Ectodermal cell (in vitro differentiated cells): ENCODE results near the gene PRPSAP1.

ENCODE experiments used
- H3K27ac ChIP-seq: 2 replicates; pipeline ENCODE4 v1.7.0; 2013; ENCODE audit warnings: mild to moderate bottlenecking, low read depth, low read length; ENCODE audit not compliant: insufficient read depth, poor library complexity, severe bottlenecking
- H3K27me3 ChIP-seq: 2 replicates; pipeline ENCODE4 v1.7.0; 2013; ENCODE audit warnings: mild to moderate bottlenecking, low read length; ENCODE audit not compliant: insufficient read depth, control insufficient read depth, poor library complexity, severe bottlenecking
- H3K36me3 ChIP-seq: one replicate; pipeline ENCODE4 v1.7.0; 2013; ENCODE audit warnings: low read length; ENCODE audit not compliant: control insufficient read depth, insufficient read depth
- H3K4me1 ChIP-seq: one replicate; pipeline ENCODE4 v1.7.0; 2013; ENCODE audit warnings: low read length; ENCODE audit not compliant: control insufficient read depth, insufficient read depth
- H3K4me3 ChIP-seq: 2 replicates; pipeline ENCODE4 v1.7.0; 2013; ENCODE audit warnings: low read depth, low read length, control low read depth; ENCODE audit not compliant: insufficient read depth
- H3K9me3 ChIP-seq: 2 replicates; pipeline ENCODE4 v1.7.0; 2013; ENCODE audit warnings: mild to moderate bottlenecking, low read length, moderate library complexity; ENCODE audit not compliant: control insufficient read depth
- WGBS, 2 experiments: methylation state at CpG; one replicate each; pipeline ENCODE4 v1.1.7; 2013; ENCODE audit warnings: missing lambda C conversion rate in 2 of 2; 5-methylcytosine and 5-hydroxymethylcytosine counted together

The PRPSAP1 gene

GRCh38 chr17:76263896-76264295, 89.8 kb downstream of the PRPSAP1 start:
- WGBS, 2 experiments, result 90 to 96% methylated on average over 5 of the region's 5 CpGs
- Histone ChIP-seq H3K4me1 (peaks cover 26% of the 10 kb centered on the region), H3K27me3 (no peaks in the 10 kb centered on the region), H3K4me3 (no peak overlapping the region), H3K27ac (no peak overlapping the region), H3K9me3 (no peaks in the 10 kb centered on the region), H3K36me3 (no peaks in the 10 kb centered on the region)

- H3K4me3 ChIP-seq, result no peak overlapping the region
- WGBS, 2 experiments, result 80 to 85% methylated on average over 9 of the region's 9 CpGs
- no peaks in the 10 kb centered on the region for H3K36me3 ChIP-seq
- peaks cover 18% of the 10 kb centered on the region for H3K4me1 ChIP-seq
- H3K27me3 ChIP-seq, result no peaks in the 10 kb centered on the region
- H3K27ac ChIP-seq, result no peak overlapping the region
- H3K9me3 ChIP-seq, result no peaks in the 10 kb centered on the region
Observed at GRCh38 chr17:76262732-76263344, 90.9 kb downstream of the PRPSAP1 start.

- H3K36me3 ChIP-seq, result no peaks in the 10 kb centered on the region
- no peaks in the 10 kb centered on the region for H3K9me3 ChIP-seq
- 89 to 91% methylated on average over 23 of the region's 23 CpGs for WGBS, 2 experiments
- H3K27me3 ChIP-seq, result no peaks in the 10 kb centered on the region
- H3K4me1 ChIP-seq, result peaks cover 7% of the 10 kb centered on the region
- H3K27ac ChIP-seq, result no peak overlapping the region
- no peak overlapping the region for H3K4me3 ChIP-seq
Observed at GRCh38 chr17:76261421-76262215, 92.1 kb downstream of the PRPSAP1 start.

GRCh38 chr17:76260669-76261068, 93.0 kb downstream of the PRPSAP1 start:
- H3K4me1 ChIP-seq, result peaks cover 4% of the 10 kb centered on the region
- H3K27me3 ChIP-seq, result no peaks in the 10 kb centered on the region
- 81% methylated on average over 5 of the region's 5 CpGs for WGBS, 2 experiments

GRCh38 chr17:76260220-76260619, 93.5 kb downstream of the PRPSAP1 start:
- no peak overlapping the region for H3K4me3 ChIP-seq
- no peak overlapping the region for H3K27ac ChIP-seq
- no peaks in the 10 kb centered on the region for H3K9me3 ChIP-seq
- H3K4me1 ChIP-seq, result peaks cover 4% of the 10 kb centered on the region
- no peaks in the 10 kb centered on the region for H3K36me3 ChIP-seq
- H3K27me3 ChIP-seq, result no peaks in the 10 kb centered on the region
- 93 to 96% methylated on average over 7 of the region's 7 CpGs for WGBS, 2 experiments

More at GRCh38 chr17:76260669-76261068, 93.0 kb downstream of the PRPSAP1 start:
- no peaks in the 10 kb centered on the region for H3K9me3 ChIP-seq
- H3K4me3 ChIP-seq, result no peak overlapping the region
- no peaks in the 10 kb centered on the region for H3K36me3 ChIP-seq
- H3K27ac ChIP-seq, result no peak overlapping the region
